Retinal pigment epithelial cell (primary cell): ENCODE data around the gene SRGAP1.

Experiments
- DNase-seq: peaks from one replicate; pipeline ENCODE4 v3.0.0-alpha.2; 2010; ENCODE audit warnings: low read depth
- H3K4me3 ChIP-seq: 2 replicates; pipeline ENCODE4 v1.5.1; 2011; ENCODE audit warnings: mild to moderate bottlenecking, low read length, control low read depth, moderate library complexity
- TF ChIP-seq, protein P1 (sequence below): conservative IDR thresholded peaks from 2 replicates; pipeline ENCODE4 v1.5.1; 2011; ENCODE audit warnings: low read depth, low read length, control low read depth, inconsistent platforms

The SRGAP1 gene

DNA sequence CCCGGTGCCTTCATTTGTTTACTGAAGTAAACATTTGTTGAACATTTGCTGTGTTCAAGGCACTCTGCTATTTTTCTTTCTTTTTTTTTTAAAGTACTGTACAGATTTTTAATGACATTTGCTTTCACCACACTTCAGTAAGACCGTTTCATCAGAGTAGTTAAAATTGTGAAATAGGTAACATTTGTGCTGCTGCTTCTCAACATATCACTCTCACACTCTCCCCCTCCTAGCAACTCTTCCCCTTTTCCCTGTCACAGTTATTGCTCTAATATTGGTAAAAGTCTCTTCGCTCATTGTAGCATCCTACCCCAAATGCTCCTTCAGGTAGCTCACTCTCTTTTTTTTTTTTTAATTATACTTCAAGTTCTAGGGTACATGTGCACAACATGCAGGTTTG is 49.6 kb downstream of the SRGAP1 start:
- no peak for DNase-seq
- TF ChIP-seq, protein P1, sequence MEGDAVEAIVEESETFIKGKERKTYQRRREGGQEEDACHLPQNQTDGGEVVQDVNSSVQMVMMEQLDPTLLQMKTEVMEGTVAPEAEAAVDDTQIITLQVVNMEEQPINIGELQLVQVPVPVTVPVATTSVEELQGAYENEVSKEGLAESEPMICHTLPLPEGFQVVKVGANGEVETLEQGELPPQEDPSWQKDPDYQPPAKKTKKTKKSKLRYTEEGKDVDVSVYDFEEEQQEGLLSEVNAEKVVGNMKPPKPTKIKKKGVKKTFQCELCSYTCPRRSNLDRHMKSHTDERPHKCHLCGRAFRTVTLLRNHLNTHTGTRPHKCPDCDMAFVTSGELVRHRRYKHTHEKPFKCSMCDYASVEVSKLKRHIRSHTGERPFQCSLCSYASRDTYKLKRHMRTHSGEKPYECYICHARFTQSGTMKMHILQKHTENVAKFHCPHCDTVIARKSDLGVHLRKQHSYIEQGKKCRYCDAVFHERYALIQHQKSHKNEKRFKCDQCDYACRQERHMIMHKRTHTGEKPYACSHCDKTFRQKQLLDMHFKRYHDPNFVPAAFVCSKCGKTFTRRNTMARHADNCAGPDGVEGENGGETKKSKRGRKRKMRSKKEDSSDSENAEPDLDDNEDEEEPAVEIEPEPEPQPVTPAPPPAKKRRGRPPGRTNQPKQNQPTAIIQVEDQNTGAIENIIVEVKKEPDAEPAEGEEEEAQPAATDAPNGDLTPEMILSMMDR: no peak
- H3K4me3 ChIP-seq: no peak overlapping the region

DNA sequence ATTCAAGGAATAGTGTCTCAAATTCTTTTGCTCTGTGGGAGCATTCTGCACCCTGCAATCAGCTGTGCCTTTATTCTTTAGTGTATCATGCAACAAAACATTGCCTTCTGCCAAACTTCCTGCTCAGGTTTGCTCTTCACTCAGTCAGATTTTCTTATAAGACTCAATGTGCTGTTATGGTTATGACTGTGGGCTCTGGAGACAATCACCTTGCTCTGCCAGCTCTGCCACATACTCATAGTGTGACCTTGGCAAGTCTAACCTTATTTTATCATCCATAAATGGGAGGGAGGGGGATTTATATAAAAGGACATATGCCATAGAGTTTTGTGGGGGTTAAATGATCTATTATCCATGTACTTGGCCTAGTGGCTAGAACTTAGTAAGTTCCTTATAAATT is 51.3 kb downstream of the SRGAP1 start:
- TF ChIP-seq, protein P1: no peak
- no peak for DNase-seq
- no peak overlapping the region for H3K4me3 ChIP-seq

DNA sequence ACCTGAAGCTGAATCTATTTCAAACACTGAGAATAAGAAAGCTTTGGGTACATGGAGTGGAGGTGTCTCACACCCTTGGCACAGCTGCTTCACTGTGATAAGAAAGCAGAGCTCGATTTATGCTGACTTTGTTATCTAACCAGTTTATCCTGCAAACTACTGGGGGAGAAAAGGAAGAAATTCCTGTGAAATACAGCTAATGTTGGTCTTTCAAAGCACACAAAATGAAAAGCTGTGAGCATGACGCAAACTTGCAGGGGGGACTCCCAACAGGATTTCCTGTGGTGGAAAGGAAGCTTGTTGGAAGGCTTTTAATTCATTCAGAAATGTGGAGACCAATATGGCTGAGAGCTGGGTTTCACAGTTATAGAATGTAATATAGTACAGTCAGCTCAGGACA is 53.4 kb downstream of the SRGAP1 start:
- TF ChIP-seq, protein P1: no peak
- no peak for DNase-seq
- H3K4me3 ChIP-seq: no peak overlapping the region

DNA sequence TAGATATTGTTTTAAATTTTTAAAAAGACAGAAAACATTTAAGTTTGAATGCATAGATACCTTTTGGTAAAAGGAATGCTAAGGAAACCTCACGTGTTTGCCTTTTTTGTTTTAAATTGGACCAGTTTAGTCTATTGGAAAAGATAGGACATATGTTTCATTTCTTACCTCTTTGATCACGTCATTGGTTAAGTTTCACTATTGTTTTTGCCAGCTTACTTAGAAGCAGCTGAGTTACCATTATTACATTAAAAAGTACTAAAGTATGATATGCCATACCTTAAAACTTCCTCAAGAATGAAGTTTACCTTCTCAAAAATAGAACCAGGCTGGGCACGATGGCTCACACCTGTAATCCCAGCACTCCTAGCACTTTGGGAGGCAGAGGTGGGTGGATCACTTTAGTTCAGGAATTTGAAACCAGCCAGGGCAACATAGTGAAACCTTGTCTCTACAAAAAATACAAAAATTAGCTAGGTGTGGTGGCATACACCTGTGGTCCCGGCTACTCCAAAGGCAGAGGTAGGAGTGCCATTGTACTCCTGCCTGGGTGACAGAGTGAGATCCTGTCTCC is 54.4 kb downstream of the SRGAP1 start:
- TF ChIP-seq, protein P1: no peak
- no peak for DNase-seq
- H3K4me3 ChIP-seq: no peak overlapping the region

DNA sequence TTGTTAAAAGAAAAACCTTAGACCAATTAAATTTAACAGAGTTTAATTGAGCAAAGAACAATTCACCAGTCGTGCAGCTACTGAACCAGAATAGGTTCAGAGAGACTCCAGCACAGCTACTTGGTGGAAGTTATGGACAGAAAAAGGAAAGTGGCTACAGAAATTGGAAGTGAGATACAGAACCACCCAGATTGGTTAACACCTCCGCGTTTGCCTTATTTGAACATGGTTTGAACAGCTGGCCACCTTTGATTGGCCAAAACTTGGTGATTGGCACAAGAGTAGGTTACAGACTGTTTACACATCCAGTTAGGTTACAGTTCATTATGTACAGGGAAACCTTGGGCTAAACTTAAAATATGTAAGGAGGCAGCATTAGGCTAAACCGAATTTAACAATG is 54.9 kb downstream of the SRGAP1 start:
- no peak overlapping the region for H3K4me3 ChIP-seq
- TF ChIP-seq, protein P1: no peak
- no peak for DNase-seq

DNA sequence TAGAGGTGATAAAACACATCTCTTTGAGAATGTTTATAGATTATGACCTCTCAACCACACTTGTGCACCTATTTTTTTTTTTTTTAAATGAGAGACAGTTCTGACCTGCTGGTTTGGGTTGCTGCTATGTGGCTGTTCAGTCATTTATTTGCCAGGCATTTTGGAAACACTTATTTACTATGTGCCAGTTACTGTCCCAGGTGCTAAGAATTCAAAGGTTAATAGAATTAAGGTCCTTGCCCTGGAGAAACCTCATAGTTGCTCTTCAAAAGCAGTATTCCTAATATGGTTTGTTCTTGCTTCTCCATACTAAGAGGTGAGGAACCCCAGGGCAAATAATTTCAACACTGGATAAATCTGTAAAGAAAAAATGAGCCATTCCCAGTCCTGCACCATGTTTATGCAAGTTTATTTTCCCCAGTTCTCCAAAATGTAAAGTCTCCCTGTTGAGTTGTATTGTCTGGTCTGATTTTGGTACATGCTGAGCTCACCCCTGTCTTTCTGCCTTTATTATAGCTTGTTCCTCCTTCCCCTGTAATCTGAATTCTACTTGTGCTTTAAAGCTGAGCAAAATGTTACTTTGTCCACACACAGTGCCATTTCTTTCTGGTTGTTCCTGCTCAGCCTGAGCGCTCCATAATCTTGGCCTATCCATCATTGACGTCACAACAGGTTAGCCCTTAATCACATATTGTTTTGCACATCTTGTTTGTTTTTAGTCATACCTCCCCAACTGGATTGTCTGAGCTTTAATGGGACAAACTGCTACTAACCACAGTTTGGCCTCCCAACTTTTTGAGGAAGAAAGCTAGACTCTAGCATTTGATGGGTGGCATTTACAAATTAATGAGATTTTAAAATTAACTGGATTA is 56.7 kb downstream of the SRGAP1 start:
- TF ChIP-seq, protein P1: no peak
- DNase-seq: no peak
- H3K4me3 ChIP-seq: no peak overlapping the region

DNA sequence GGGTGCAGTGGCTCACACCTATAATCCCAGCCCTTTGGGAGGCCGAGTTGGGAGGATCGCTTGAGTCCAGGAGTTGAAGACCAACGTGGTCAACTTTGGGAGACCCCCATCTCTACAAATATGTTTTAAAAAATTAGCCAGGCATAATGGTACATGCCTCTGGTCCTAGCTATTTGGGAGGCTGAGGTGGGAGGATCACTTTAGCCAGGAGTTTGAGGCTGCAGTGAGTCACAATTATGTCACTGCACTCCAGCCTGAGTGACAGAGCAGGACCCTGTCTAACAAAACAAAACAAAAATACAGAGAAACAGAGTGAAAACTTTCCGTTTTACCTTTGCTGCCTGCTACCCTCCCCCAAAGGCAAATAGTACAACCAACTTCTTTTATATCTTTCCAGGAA is 60.2 kb downstream of the SRGAP1 start:
- TF ChIP-seq, protein P1: no peak
- DNase-seq: no peak
- no peak overlapping the region for H3K4me3 ChIP-seq
